Tibial nerve (tissue), 4 donors: ENCODE data around the gene ACAD9. TPM values are rescaled to one million over a fixed set of nuclear protein-coding genes. Genes with fewer than 3 reads are reported as not detected.

ENCODE experiments used
- DNase-seq, 2 donors: peaks; one replicate each; pipeline ENCODE4 v3.0.0-alpha.2; 2019; ENCODE audit warnings: low spot score in 2 of 2
- H3K27ac ChIP-seq, 4 donors: fragments of 200-600 bp; sonication (generic) in 3 of 4; one replicate each; pipeline ENCODE4 v1.5.1; 2017 to 2019; ENCODE audit warnings: mild to moderate bottlenecking in 1 of 4
- H3K27me3 ChIP-seq, 2 donors: fragments of 200-600 bp; sonication (generic) in 1 of 2; one replicate each; pipeline versions ENCODE4 v1.5.1 to v1.6.0; 2017 to 2019
- H3K36me3 ChIP-seq, 3 donors: fragments of 200-600 bp; sonication (generic); one replicate each; pipeline ENCODE4 v1.5.1; 2018 to 2019
- H3K4me1 ChIP-seq, 4 donors: fragments of 200-600 bp; sonication (generic) in 3 of 4; one replicate each; pipeline ENCODE4 v1.5.1; 2017 to 2019
- H3K4me3 ChIP-seq, 4 donors: fragments of 200-600 bp; sonication (generic) in 3 of 4; one replicate each; pipeline ENCODE4 v1.5.1; 2017 to 2019; ENCODE audit warnings: mild to moderate bottlenecking in 1 of 4, moderate library complexity in 1 of 4
- H3K9me3 ChIP-seq, 4 donors: fragments of 200-600 bp; sonication (generic) in 3 of 4; one replicate each; pipeline ENCODE4 v1.5.1; 2017 to 2019
- CTCF ChIP-seq, 5 experiments: fragments of 200-600 bp in 3 of 5; fragments of 450-650 bp in 2 of 5; sonication (generic) in 3 of 5; IDR thresholded peaks; one replicate each; pipeline ENCODE4 v1.5.1; 2016 to 2019; ENCODE audit warnings: antibody characterized with exemption in 5 of 5, mild to moderate bottlenecking in 3 of 5, moderate library complexity in 2 of 5
- EP300 ChIP-seq, 2 donors: sonication (generic); formaldehyde crosslinking; IDR thresholded peaks; one replicate each; pipeline ENCODE4 v1.6.1; 2017; ENCODE audit warnings: antibody characterized with exemption in 2 of 2, mild to moderate bottlenecking in 1 of 2
- POLR2A ChIP-seq, 2 donors: fragments of 450-650 bp; IDR thresholded peaks; one replicate each; pipeline ENCODE4 v1.6.1; 2017; ENCODE audit warnings: antibody characterized with exemption in 2 of 2, mild to moderate bottlenecking in 2 of 2, moderate library complexity in 2 of 2
- WGBS, 2 donors: methylation state at CpG; one replicate each; pipeline ENCODE4 v1.1.5; 2018; 5-methylcytosine and 5-hydroxymethylcytosine counted together
- total RNA-seq, 4 donors: library from RNA; depleted of rRNA; stranded (reverse); fragments of >200 nt; gene quantifications; one replicate each; pipeline ENCODE4 v1.1.0, GENCODE V29; 2016

Gene ACAD9
- total RNA-seq, 4 donors from 2014 or later: 49.6 to 81.9 (median 63.7) TPM

- DNase-seq: no peak
- Histone ChIP-seq H3K27ac (no peak overlapping the region), H3K9me3 (no peaks in the 10 kb centered on the region), H3K4me3 (no peak overlapping the region), H3K36me3 (peaks cover 0 to 81% (median 0%) of the 10 kb centered on the region in 3 donors), H3K27me3 (no peaks in the 10 kb centered on the region), H3K4me1 (peaks cover 0 to 39% (median 3%) of the 10 kb centered on the region in 4 donors)
- TF ChIP-seq EP300 (IDR thresholded peaks at IDR 0.05) (no peak), CTCF (IDR thresholded peaks at IDR 0.05) (no peak), POLR2A (IDR thresholded peaks at IDR 0.05) (no peak)
- 95 to 96% methylated on average over 1 of the region's 1 CpG for WGBS, 2 donors
Observed at GRCh38 chr3:128884992-128885391, 5.6 kb downstream of the ACAD9 start.

- WGBS, 2 donors: 87% methylated on average over 7 of the region's 7 CpGs
- TF ChIP-seq EP300 (IDR thresholded peaks at IDR 0.05) (no peak), POLR2A (IDR thresholded peaks at IDR 0.05) (no peak), CTCF (IDR thresholded peaks at IDR 0.05) (no peak)
- peaks cover 0 to 72% (median 0%) of the 10 kb centered on the region in 3 donors for H3K36me3 ChIP-seq
Observed at GRCh38 chr3:128889139-128889894, 9.9 kb downstream of the ACAD9 start.

GRCh38 chr3:128895843-128896697 lies 16.6 kb downstream of the ACAD9 start:
- no peaks in the 10 kb centered on the region for H3K4me1 ChIP-seq
- no peak overlapping the region for H3K4me3 ChIP-seq
- no peak for TF ChIP-seq CTCF (IDR thresholded peaks at IDR 0.05)
- no peak for TF ChIP-seq POLR2A (IDR thresholded peaks at IDR 0.05)
- no peak for TF ChIP-seq EP300 (IDR thresholded peaks at IDR 0.05)
- DNase-seq: no peak
- WGBS, 2 donors: 84 to 86% methylated on average over 11 of the region's 11 CpGs
- H3K9me3 ChIP-seq: no peaks in the 10 kb centered on the region
- H3K27me3 ChIP-seq: no peaks in the 10 kb centered on the region
- H3K36me3 ChIP-seq: peaks cover 4 to 87% (median 28%) of the 10 kb centered on the region in 3 donors
- no peak overlapping the region for H3K27ac ChIP-seq

More at GRCh38 chr3:128889139-128889894, 9.9 kb downstream of the ACAD9 start:
- Histone ChIP-seq H3K27me3 (no peaks in the 10 kb centered on the region), H3K4me1 (no peaks in the 10 kb centered on the region), H3K9me3 (no peaks in the 10 kb centered on the region), H3K4me3 (no peak overlapping the region), H3K27ac (no peak overlapping the region)
- DNase-seq: no peak

- Histone ChIP-seq H3K4me1 (no peaks in the 10 kb centered on the region), H3K4me3 (no peak overlapping the region), H3K36me3 (peaks cover 10 to 100% (median 27%) of the 10 kb centered on the region in 3 donors), H3K9me3 (no peaks in the 10 kb centered on the region), H3K27ac (no peak overlapping the region), H3K27me3 (no peaks in the 10 kb centered on the region)
- 92 to 96% methylated on average over 9 of the region's 9 CpGs for WGBS, 2 donors
- TF ChIP-seq CTCF (IDR thresholded peaks at IDR 0.05) (no peak), POLR2A (IDR thresholded peaks at IDR 0.05) (no peak), EP300 (IDR thresholded peaks at IDR 0.05) (no peak)
- DNase-seq: no peak
Observed at GRCh38 chr3:128902426-128902825, 23.0 kb downstream of the ACAD9 start.

- Histone ChIP-seq H3K4me3 (no peak overlapping the region), H3K9me3 (no peaks in the 10 kb centered on the region), H3K27ac (no peak overlapping the region), H3K36me3 (peaks cover 10 to 100% (median 17%) of the 10 kb centered on the region in 3 donors), H3K4me1 (no peaks in the 10 kb centered on the region), H3K27me3 (no peaks in the 10 kb centered on the region)
- TF ChIP-seq EP300 (IDR thresholded peaks at IDR 0.05) (no peak), CTCF (IDR thresholded peaks at IDR 0.05) (no peak), POLR2A (IDR thresholded peaks at IDR 0.05) (no peak)
- DNase-seq: no peak
- WGBS, 2 donors: 84 to 88% methylated on average over 5 to 12 of the region's 12 CpGs
Observed at GRCh38 chr3:128903501-128903900, 24.1 kb downstream of the ACAD9 start.
